Hepatocyte (in vitro differentiated cells): Measurements from ENCODE around the gene UBAP2. TPM values are rescaled to one million over a fixed set of nuclear protein-coding genes. Genes with fewer than 3 reads are reported as not detected.

Experiments
- DNase-seq: peaks from one replicate; pipeline ENCODE4 v3.0.0-alpha.2; 2016; ENCODE audit warnings: low spot score
- H2AFZ ChIP-seq: fragments of 200-600 bp; sonication (generic); 2 replicates; pipeline ENCODE4 v1.6.0; 2016; ENCODE audit warnings: antibody characterized with exemption, mild to moderate bottlenecking
- H3K27ac ChIP-seq: fragments of 200-600 bp; sonication (generic); 2 replicates; pipeline ENCODE4 v1.5.1; 2016; ENCODE audit warnings: mild to moderate bottlenecking
- H3K27me3 ChIP-seq: fragments of 200-600 bp; sonication (generic); 2 replicates; pipeline ENCODE4 v1.6.1; 2016
- H3K36me3 ChIP-seq: fragments of 200-600 bp; sonication (generic); replicated peaks from 2 replicates; pipeline ENCODE4 v1.5.1; 2016; ENCODE audit warnings: low read depth; ENCODE audit not compliant: insufficient read depth
- H3K4me1 ChIP-seq: fragments of 200-600 bp; sonication (generic); 2 replicates; pipeline ENCODE4 v1.5.1; 2016; ENCODE audit warnings: mild to moderate bottlenecking, moderate library complexity; ENCODE audit not compliant: insufficient read depth
- H3K4me2 ChIP-seq: fragments of 200-600 bp; sonication (generic); 2 replicates; pipeline ENCODE4 v1.6.0; 2016
- H3K4me3 ChIP-seq: fragments of 200-600 bp; sonication (generic); 2 replicates; pipeline ENCODE4 v1.5.1; 2016; ENCODE audit warnings: mild to moderate bottlenecking
- H3K79me2 ChIP-seq: fragments of 200-600 bp; sonication (generic); 2 replicates; pipeline ENCODE4 v1.6.0; 2017; ENCODE audit warnings: mild to moderate bottlenecking
- H3K9me2 ChIP-seq: fragments of 200-600 bp; sonication (generic); replicated peaks from 2 replicates; pipeline ENCODE4 v1.6.0; 2017; ENCODE audit warnings: mild to moderate bottlenecking; ENCODE audit not compliant: insufficient read depth
- H3K9me3 ChIP-seq: fragments of 200-600 bp; sonication (generic); 2 replicates; pipeline ENCODE4 v1.5.1; 2016; ENCODE audit warnings: low read depth, mild to moderate bottlenecking
- H4K20me1 ChIP-seq: fragments of 200-600 bp; sonication (generic); 2 replicates; pipeline ENCODE4 v1.6.0; 2016; ENCODE audit warnings: mild to moderate bottlenecking; ENCODE audit not compliant: insufficient read depth, poor library complexity, severe bottlenecking
- CTCF ChIP-seq: fragments of 200-600 bp; sonication (generic); IDR thresholded peaks from 2 replicates; pipeline ENCODE4 v1.5.1; 2016; ENCODE audit warnings: antibody characterized with exemption, mild to moderate bottlenecking; ENCODE audit not compliant: poor library complexity
- EZH2 ChIP-seq: fragments of 200-600 bp; sonication (generic); IDR thresholded peaks from 2 replicates; pipeline ENCODE4 v1.6.1; 2016; ENCODE audit warnings: antibody characterized with exemption, mild to moderate bottlenecking, borderline replicate concordance
- EZH2phosphoT487 ChIP-seq: fragments of 200-600 bp; sonication (generic); IDR thresholded peaks from one replicate; pipeline ENCODE4 v1.6.1; 2018; ENCODE audit warnings: antibody characterized with exemption, mild to moderate bottlenecking, low read depth, moderate library complexity; ENCODE audit not compliant: unreplicated experiment, severe bottlenecking
- WGBS: methylation state at CpG from one replicate; pipeline ENCODE4 v1.1.6; 2016; ENCODE audit warnings: low lambda C conversion rate; ENCODE audit errors: missing lambda C conversion rate; 5-methylcytosine and 5-hydroxymethylcytosine counted together
- polyA plus RNA-seq: library from polyadenylated mRNA; unstranded; fragments of >200 nt; fragmentation: Nextera tagmentation; extraction: Ambion mirVana; gene quantifications from 2 replicates; pipeline ENCODE4 v1.2.1, GENCODE V29; 2016
- total RNA-seq: library from RNA; depleted of rRNA; stranded (reverse); fragments of >200 nt; gene quantifications from 2 replicates; pipeline ENCODE4 v1.2.3, GENCODE V29; 2014

The UBAP2 gene
- total and polyA plus RNA-seq, 2 experiments from 2014 or later: 22.4 to 24.9 TPM

GRCh38 chr9:33931326-33931725 lies 117.4 kb downstream of the UBAP2 start:
- no peak for DNase-seq
- WGBS: 88% methylated on average over 3 of the region's 3 CpGs
- H3K4me1 ChIP-seq: no peaks in the 10 kb centered on the region
- H3K4me2 ChIP-seq: no peak overlapping the region
- H3K79me2 ChIP-seq: peaks cover 16% of the 10 kb centered on the region
- H4K20me1 ChIP-seq: no peaks in the 10 kb centered on the region
- no peak overlapping the region for H3K27ac ChIP-seq
- H3K9me2 ChIP-seq: no peaks in the 10 kb centered on the region
- no peak for TF ChIP-seq EZH2
- no peak for TF ChIP-seq CTCF
- no peak for TF ChIP-seq EZH2phosphoT487
- no peak overlapping the region for H3K4me3 ChIP-seq
- no peak overlapping the region for H2AFZ ChIP-seq
- no peaks in the 10 kb centered on the region for H3K9me3 ChIP-seq
- no peaks in the 10 kb centered on the region for H3K27me3 ChIP-seq
- peaks cover 3% of the 10 kb centered on the region for H3K36me3 ChIP-seq

GRCh38 chr9:33927694-33928093 lies 121.0 kb downstream of the UBAP2 start:
- TF ChIP-seq EZH2phosphoT487: no peak
- 96% methylated on average over 15 of the region's 15 CpGs for WGBS
- H3K79me2 ChIP-seq: peaks cover 16% of the 10 kb centered on the region
- DNase-seq: no peak
- H3K9me3 ChIP-seq: no peaks in the 10 kb centered on the region
- no peaks in the 10 kb centered on the region for H3K27me3 ChIP-seq
- H3K4me2 ChIP-seq: no peak overlapping the region
- H3K4me1 ChIP-seq: no peaks in the 10 kb centered on the region
- H3K27ac ChIP-seq: no peak overlapping the region
- no peak overlapping the region for H3K4me3 ChIP-seq
- no peaks in the 10 kb centered on the region for H4K20me1 ChIP-seq
- no peaks in the 10 kb centered on the region for H3K9me2 ChIP-seq
- no peaks in the 10 kb centered on the region for H3K36me3 ChIP-seq
- H2AFZ ChIP-seq: no peak overlapping the region

- DNase-seq: no peak
- Histone ChIP-seq H4K20me1 (no peaks in the 10 kb centered on the region), H3K79me2 (peaks cover 16% of the 10 kb centered on the region), H3K4me2 (no peak overlapping the region), H3K9me2 (no peaks in the 10 kb centered on the region), H3K4me3 (no peak overlapping the region), H2AFZ (no peak overlapping the region), H3K4me1 (no peaks in the 10 kb centered on the region), H3K36me3 (no peaks in the 10 kb centered on the region), H3K9me3 (no peaks in the 10 kb centered on the region), H3K27me3 (no peaks in the 10 kb centered on the region), H3K27ac (no peak overlapping the region)
- WGBS: 98% methylated on average over 17 of the region's 17 CpGs
- no peak for TF ChIP-seq EZH2
- no peak for TF ChIP-seq EZH2phosphoT487
- TF ChIP-seq CTCF: no peak
These were observed 121.8 kb downstream of the UBAP2 start for GRCh38 chr9:33926746-33927485.

GRCh38 chr9:33924978-33925797 lies 123.5 kb downstream of the UBAP2 start:
- Histone ChIP-seq H3K27me3 (no peaks in the 10 kb centered on the region), H3K79me2 (peaks cover 13% of the 10 kb centered on the region), H3K4me1 (no peaks in the 10 kb centered on the region), H3K27ac (no peak overlapping the region), H3K36me3 (no peaks in the 10 kb centered on the region), H3K4me3 (no peak overlapping the region), H3K4me2 (no peak overlapping the region), H3K9me3 (no peaks in the 10 kb centered on the region), H2AFZ (no peak overlapping the region), H3K9me2 (no peaks in the 10 kb centered on the region), H4K20me1 (no peaks in the 10 kb centered on the region)
- WGBS: 64% methylated on average over 17 of the region's 17 CpGs
- TF ChIP-seq CTCF (peak; percentile 63), EZH2phosphoT487 (no peak)
- peak; percentile 68 for DNase-seq
